HUDEP-2 (cell line): ENCODE data around the gene RABGGTA.
"Not testable (repeated sequence)": the region's sequence is repeated elsewhere in the genome, so short reads cannot be mapped to it uniquely, and the experiment has no call there.

Experiments used
- DNase-seq, 76 experiments: peaks; one replicate each; lab custom pipeline; 2025; ENCODE audit not compliant: unreplicated experiment in 76 of 76; lab: John Stamatoyannopoulos, UW

The RABGGTA gene

GRCh38 chr14:24245350-24245749 is 26.0 kb downstream of the RABGGTA start:
- not testable (repeated sequence) for DNase-seq

GRCh38 chr14:24243336-24243836 is 28.0 kb downstream of the RABGGTA start:
- DNase-seq = peak in 1 of 76 experiments; percentile 47

GRCh38 chr14:24241829-24242443 is 29.5 kb downstream of the RABGGTA start:
- DNase-seq = peak in 68 of 76 experiments; percentile 71 to 98 (median 91)

DNA sequence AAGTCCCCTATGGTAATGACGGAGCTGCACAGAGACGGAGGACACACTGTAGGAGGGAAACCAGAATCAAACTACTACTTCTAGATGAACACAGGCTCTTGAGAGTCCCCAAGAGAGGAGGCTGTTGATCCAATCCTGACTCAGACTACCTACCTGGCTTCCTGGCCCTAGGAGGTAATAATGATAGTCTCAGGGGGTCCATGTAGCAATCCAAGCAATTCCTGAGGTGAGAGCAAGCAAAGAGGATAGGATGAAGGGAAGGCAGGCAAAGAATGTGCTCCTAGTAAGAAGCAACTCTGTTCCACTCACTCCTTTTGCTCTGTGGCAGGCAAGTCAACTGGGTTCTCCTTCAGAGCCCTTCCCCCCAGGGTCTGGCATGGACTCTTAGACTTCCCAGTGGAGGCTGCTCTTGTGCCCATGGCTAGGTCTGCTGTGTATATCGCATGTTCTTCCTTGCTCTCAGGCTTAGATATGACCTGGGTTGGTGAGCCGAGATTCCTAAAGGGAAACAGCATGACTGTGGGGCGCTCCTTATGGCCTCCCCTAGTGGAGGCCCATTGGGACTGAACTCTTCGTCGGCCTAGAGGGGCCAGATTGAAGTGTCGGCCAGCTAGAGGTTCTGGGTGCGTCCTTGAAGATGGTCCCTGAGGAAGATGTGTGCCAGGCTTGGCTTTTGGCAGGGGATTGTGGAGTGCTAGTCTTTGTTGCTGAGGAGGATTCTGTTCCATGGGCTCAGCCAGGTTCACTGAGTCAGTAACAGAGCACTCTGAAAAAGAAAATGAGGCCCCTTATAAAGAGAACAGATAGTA is 31.1 kb downstream of the RABGGTA start:
- no peak for DNase-seq

- DNase-seq = no peak
These were observed 32.8 kb downstream of the RABGGTA start for GRCh38 chr14:24238527-24239037.

- no peak for DNase-seq
These were observed 33.3 kb downstream of the RABGGTA start for GRCh38 chr14:24238123-24238522.

DNA sequence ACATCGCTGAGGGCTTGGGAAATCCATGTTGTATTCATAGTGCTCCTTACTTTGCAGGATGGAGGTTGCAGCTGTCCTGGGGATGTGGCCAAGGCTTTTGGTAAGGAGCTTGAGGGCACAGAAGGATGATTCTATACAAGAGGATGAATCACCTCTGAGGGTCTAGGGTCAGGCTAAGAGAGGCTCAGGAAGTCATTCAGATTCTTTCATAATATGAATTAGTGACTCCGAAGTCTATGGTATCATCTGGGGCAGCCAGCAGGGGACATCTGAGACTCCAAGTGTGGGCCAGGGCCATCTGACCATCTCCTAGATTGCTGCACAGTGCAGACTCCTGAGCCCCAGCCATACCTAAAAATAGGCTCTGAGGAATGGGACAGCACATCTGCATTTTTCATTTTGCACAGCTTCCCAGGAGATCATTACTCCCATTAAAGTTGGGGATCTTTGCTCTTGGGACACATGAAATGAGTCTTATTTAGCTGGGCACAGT is 33.9 kb downstream of the RABGGTA start:
- no peak for DNase-seq

DNA sequence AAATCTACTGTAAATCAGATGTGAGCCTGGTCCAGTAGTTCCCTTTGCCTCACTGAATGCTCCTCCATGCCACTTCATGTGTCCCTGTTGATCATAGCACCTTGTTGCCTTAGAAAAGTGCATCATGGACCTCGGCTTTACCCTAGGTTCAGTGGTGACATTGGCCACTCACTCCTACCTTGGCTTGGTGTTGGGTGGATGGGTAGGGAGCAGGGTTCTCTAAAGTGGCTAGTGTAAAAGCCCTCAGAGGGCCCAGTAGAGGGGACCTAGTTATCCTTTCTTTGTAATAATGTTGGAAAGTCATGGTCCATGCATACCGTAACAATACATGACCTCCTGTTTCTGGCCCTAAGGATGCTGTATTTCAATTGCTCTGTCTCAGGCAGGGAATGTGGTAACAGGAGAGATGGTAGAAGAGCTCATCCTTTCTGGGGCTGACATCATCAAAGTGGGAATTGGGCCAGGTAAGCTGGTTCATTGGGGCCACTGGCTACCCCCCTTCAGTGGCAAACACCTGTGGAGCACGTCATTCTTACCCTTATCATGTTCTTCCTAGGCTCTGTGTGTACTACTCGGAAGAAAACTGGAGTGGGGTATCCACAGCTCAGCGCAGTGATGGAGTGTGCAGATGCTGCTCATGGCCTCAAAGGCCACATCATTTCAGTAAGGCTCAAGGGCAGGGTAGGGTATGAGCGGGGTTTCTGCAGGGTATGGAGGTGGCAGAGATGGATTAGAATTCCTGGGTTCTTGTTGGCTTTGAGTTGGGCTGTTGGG is 34.5 kb downstream of the RABGGTA start:
- no peak for DNase-seq

DNA sequence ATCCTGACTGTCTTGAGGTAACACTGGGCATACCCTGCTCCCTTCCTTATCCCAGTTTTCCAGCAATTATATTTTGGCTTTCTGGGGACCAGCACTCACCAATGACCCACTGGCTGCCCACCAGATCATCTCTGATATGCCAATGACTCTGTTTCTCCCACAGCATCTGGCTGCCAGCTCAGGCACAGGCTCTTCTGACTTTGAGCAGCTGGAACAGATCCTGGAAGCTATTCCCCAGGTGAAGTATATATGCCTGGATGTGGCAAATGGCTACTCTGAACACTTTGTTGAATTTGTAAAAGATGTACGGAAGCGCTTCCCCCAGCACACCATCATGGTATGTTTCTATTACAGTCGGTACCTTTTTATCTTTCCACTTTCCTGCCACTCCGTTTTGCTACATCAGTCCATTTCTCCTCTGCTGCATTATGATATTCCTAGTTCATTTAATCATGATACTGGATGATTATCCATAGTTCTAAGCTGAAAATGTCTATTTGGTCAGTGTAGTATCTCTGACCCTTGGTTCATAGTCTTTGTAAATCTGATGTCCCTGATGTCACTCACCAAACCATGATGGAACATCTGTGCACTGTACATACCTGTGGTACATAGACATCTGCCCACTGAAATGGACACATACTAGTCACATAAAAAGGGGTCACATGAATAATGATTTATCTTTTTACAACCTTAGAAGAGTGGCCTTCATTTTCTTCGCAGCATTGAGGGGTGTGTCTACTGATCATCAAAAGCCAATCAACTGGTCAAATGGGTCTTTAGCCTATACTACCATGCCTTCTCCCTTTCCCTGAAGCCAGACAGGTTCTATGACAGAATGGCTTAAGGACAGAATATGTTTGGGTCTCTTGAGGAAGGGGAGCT is 35.4 kb downstream of the RABGGTA start:
- no peak for DNase-seq

DNA sequence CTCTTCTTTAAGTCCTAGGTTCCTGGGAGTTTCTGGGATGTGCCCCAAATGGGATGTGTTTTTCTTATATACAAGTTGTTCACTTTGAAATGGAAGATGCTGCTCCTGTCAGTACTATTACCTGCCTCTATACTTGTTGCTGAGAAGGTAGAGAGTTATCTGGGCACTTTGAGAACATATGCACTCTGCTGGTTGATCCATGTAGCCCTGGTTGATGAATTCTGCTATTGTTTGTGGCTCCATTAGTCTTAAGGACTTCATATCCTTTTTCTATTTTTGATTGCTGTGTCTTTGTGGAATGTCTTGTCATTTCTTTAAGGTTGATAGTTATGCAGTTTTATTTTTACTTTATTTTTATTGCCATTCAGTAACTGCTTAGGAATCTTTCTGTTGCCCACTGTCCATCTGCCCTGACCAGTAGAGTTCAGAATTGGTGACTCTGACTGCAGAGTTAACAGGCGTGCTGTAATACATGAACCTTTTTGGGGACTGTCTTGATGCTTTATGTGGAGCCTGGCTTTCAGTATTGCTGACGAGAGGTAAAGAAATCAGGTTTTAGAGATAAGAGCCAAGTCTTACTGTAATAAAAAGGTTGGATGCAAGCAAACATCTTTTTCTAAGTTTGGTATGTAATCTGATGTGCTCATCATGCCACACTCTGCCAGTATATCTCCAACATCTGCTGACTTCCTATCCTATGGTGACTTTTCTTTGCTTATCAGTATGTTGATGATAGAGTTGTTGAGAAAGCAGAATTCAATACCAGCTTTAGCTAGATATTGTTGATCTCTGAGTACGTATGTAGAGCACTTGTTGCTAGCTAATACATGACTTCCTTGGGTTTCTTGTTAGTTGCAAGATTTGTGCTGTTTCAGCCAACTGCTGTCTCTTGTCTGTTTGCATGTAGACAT is 37.0 kb downstream of the RABGGTA start:
- no peak for DNase-seq

DNA sequence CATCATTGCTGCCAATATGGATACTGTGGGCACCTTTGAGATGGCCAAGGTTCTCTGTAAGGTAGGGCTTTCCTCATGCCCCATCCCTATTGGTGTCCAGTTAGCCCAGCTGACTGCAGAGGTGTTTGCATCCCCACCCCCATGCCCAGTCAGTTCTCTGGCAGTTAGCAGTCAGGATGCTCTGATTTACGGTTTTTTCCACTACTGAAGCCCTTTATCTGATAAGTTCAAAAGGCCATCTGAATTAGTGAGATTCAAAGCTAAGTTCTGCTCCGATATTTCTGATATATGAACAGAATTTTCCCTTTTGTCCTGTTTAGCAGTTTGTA is 37.9 kb downstream of the RABGGTA start:
- peak in 10 of 76 experiments; percentile 1 to 43 (median 10) for DNase-seq

GRCh38 chr14:24232645-24233537 is 38.5 kb downstream of the RABGGTA start, which contains the start of gene GMPR2:
Gene GMPR2 (plus strand): TSS chr14:24232929. CDS start chr14:24233254, 325 bp downstream.
- DNase-seq = peak in 21 of 76 experiments; percentile 40 to 77 (median 56)

DNA sequence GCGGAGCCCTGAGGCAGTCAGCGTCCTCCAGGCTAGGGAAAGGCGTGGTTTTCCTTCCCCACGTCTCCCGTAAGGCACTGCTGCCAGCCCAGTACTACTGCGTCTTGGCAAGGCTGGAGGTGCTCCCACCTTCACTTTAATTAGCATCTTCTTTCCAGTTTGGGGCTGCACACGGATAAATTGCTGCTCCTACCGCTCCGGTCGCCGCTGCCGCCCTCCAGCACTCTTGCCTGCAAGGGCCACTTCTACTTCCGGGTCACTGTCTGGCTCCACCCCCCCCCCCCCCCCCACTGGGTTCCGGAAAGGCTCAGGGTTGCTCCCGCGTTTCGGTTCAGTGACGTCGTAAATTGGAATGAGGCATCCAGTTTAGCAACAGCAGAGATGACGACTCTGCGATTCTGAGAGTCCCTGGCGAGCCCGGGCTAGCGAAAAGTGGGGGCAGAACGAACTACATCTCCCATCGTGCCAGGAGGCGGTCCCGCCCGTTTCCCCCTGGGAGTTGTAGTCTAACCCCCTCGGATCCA is 39.2 kb downstream of the RABGGTA start, which contains the start of gene NEDD8:
Gene NEDD8, minus strand, starts transcription at position 247 of the 524 bp plus-strand sequence. Its CDS starts 100 bp downstream, at position 147.
- DNase-seq = peak in 73 of 76 experiments; percentile 41 to 93 (median 76)

- DNase-seq = peak in 4 of 76 experiments; percentile 8 to 48 (median 12)
These were observed 39.9 kb downstream of the RABGGTA start for GRCh38 chr14:24231263-24232120.

DNA sequence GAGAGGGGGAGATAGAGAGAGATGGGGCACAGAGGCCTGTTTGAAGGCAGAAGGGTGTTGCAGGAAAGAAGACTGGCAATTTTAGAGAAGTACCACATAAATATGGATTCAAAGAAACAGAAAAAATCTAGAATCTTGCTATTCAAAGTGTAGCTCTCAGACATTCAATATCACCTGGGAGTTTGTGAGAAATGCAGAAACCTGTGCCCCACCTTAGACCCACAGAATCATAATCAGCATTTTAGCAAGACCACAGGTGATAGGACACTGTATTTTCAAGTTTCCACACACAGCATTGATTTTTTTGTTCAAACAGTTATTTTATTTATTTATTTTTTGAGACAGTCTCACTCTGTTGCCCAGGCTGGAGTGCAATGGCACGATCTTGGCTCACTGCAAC is 42.5 kb downstream of the RABGGTA start:
- no peak for DNase-seq

DNA sequence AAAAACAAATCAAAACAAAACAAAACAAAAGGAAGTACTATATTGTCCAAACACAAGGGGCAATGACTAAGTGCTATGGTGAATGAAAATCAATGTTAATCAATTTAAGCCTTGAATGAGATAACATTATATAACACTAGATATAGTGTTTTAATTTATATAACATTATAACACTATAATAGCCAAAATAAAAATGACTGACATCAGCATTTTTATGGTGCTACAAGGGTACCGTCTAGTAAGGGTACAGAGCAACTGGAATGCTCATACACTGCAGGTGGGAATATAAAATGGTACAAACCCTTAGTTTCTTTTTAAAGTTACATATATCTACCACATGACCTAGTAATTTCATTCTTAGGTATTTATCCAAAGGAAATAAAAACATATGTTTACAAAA is 44.9 kb downstream of the RABGGTA start:
- DNase-seq = no peak
